ENCODE results near the gene ZNF335. TPM values are rescaled to one million over a fixed set of nuclear protein-coding genes. Genes with fewer than 3 reads are reported as not detected.

Gene ZNF335
- total and polyA plus RNA-seq, 2 of the 8 experiments (the other 6 are each of a cell fraction or from before 2014, with no cell fraction given) = 12.4 to 14.6 TPM

DNA sequence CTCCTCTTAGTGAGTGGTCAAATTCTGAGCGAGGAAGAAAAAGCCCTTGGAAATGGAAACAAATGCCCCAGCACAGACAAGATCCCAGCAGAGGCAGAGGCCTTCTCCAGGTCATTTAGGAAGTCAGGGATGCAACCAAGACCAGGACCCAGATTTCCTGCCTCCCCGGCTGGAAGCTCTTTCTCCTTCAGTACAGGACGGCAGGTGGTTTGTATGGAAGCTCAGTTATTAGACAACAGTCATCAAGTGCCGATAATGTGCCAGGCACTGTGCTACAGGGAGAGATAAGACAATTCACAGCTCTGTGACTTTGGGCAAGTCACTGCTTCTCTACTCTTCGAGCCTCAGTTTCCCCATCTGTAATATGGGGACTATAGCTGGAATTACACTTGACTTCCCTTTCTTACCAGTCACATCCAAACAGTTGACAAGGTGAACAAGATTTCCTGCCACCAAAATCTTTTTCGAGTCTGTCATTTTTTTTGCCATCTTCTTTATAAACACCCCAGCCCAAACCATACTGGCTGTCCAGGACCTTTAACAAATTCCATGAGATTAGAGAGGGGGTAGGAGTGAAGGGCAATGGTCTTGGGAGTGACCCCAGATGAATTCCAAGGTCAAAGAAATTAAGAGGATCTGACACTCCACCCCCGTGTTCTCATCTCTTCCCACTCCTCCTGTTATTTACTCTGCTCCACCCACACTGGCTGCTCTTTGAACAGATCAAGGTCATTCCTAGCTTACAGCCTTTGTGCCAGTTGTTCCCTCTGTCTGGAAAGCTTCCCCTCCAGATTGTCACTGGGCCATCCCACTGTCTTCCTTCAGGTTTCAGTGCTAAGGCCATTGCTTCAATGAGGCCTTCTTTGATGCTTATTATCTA is 42.8 kb upstream of the ZNF335 start:
- Histone ChIP-seq H2BK5ac (ENCODE audit: low read depth, low read length) (no peak overlapping the region), H3K27ac (ENCODE audit: low read depth, low read length) (no peak overlapping the region), H2BK120ac (replicated peaks; ENCODE audit: low read depth, low read length) (no peak overlapping the region), H4K8ac (ENCODE audit: extremely low read depth, insufficient read depth, low read length) (no peak overlapping the region), H4K5ac (ENCODE audit: insufficient read length, low read depth, low read length) (no peak overlapping the region), H3K23ac (ENCODE audit: insufficient read length) (no peak overlapping the region), H2AFZ (ENCODE audit: low read length) (no peak overlapping the region), H3K9me3 (ENCODE audit: insufficient read depth in 2 of 2, low read depth in 1 of 2, low read length in 1 of 2) (no peaks in the 10 kb centered on the region), H3K56ac (replicated peaks; ENCODE audit: insufficient read length, low read depth, low read length) (no peak overlapping the region), H3K79me1 (ENCODE audit: low read depth, low read length) (no peaks in the 10 kb centered on the region), H3K4me1 (replicated peaks in 1 of 4; ENCODE audit: control insufficient read depth in 3 of 4, insufficient read depth in 4 of 4, low read length in 3 of 4) (peaks cover 0 to 4% (median under 1%) of the 10 kb centered on the region in 4 experiments; a peak in 3 of 7 replicates), H3K18ac (ENCODE audit: extremely low read depth, low read length) (no peak overlapping the region), H3K79me2 (ENCODE audit: control insufficient read depth in 1 of 2, insufficient read depth in 2 of 2, low read length in 2 of 2) (no peaks in the 10 kb centered on the region), H3K4me2 (ENCODE audit: insufficient read depth in 1 of 2, low read depth in 2 of 2, low read length in 2 of 2) (peak overlapping the region; percentile 20 to 85), H2BK20ac (ENCODE audit: low read length) (no peak overlapping the region; the same call in 1 of the 2 replicates), H3K4ac (replicated peaks; ENCODE audit: insufficient read length, low read depth, low read length) (no peak overlapping the region), H3K27me3 (replicated peaks in 1 of 4; ENCODE audit: control insufficient read depth in 3 of 4, extremely low read depth in 1 of 4, insufficient read depth in 3 of 4, low read length in 3 of 4) (peaks cover 0 to 7% (median 5%) of the 10 kb centered on the region in 4 experiments; a peak in 4 of 7 replicates), H2BK12ac (ENCODE audit: low read depth, low read length) (peak overlapping the region; percentile 56; the same call in 1 of the 2 replicates), H3K23me2 (ENCODE audit: low read depth, low read length) (peaks cover 4% of the 10 kb centered on the region; the same call in 1 of the 2 replicates), H3K9ac (replicated peaks in 1 of 4; ENCODE audit: extremely low read depth in 1 of 4, low read depth in 3 of 4, low read length in 3 of 4) (no peak overlapping the region), H2AK5ac (ENCODE audit: low read depth, low read length) (no peak overlapping the region), H4K91ac (replicated peaks; ENCODE audit: insufficient read length, low read length) (no peak overlapping the region), H4K20me1 (replicated peaks in 1 of 2; ENCODE audit: control insufficient read depth in 1 of 2, insufficient read depth in 2 of 2, low read length in 2 of 2) (peaks cover 0 to 5% of the 10 kb centered on the region in 2 experiments), H3K36me3 (ENCODE audit: control insufficient read depth in 2 of 4, insufficient read depth in 4 of 4, low read length in 3 of 4) (no peaks in the 10 kb centered on the region), H3K4me3 (ENCODE audit: extremely low read depth in 1 of 4, insufficient read depth in 2 of 4, low read depth in 3 of 4, low read length in 4 of 4) (peak overlapping the region in 2 of 4 experiments; percentile 33 to 60; a peak in 3 of 8 replicates), H3K14ac (ENCODE audit: insufficient read length) (no peak overlapping the region), H2BK15ac (ENCODE audit: low read length) (0 out of 2 replicates have a peak overlapping the region, but pooled peaks have one; percentile 4)
- FAIRE-seq (no peak), DNase-seq (ENCODE audit: low read depth in 1 of 2, low spot score in 2 of 2) (no peak)
- ChIA-PET CTCF (ENCODE audit: partially characterized antibody) (interaction anchor here (0.5 to 5.0 kb wide), 42 partner anchors 9 to 401 kb away, joined by 3 to 156 read pairs (median 4); partner anchors contain the start of genes CD40, SLC12A5 and ZNF335), POLR2A (ENCODE audit: partially characterized antibody) (interaction anchor here (0.8 to 3.2 kb wide), 6 partner anchors 10 to 81 kb away, joined by 3 to 12 read pairs (median 4); partner anchors contain the start of gene PCIF1)
- WGBS, 2 experiments (ENCODE audit: extremely low coverage in 1 of 2, insufficient coverage in 1 of 2, insufficient read length in 1 of 2, insufficient replicate concordance in 2 of 2, low coverage in 1 of 2, low lambda C conversion rate in 2 of 2, missing lambda C conversion rate in 1 of 2) = 81% methylated on average over 7 of the region's 7 CpGs; no CpG with 5 or more reads in 1 of the 2 experiments
- TF ChIP-seq TEAD4 (IDR thresholded peaks at IDR 0.05; ENCODE audit: low read depth, low read length) (no peak), SP2 (IDR thresholded peaks at IDR 0.05; ENCODE audit: low read length) (no peak), SIN3A (conservative IDR thresholded peaks at IDR 0.05 in 1 of 2, IDR thresholded peaks at IDR 0.05 in 1 of 2; ENCODE audit: low read depth in 1 of 2, low read length in 2 of 2) (no peak), RAD21 (IDR thresholded peaks at IDR 0.05 in 1 of 2, conservative IDR thresholded peaks at IDR 0.05 in 1 of 2; ENCODE audit: low read depth in 2 of 2, low read length in 2 of 2) (no peak), CHD2 (IDR thresholded peaks at IDR 0.05; ENCODE audit: low read length) (no peak), SP1 (IDR thresholded peaks at IDR 0.05; ENCODE audit: low read depth, low read length) (no peak), TAF7 (optimal IDR thresholded peaks at IDR 0.05; ENCODE audit: borderline replicate concordance, low read depth, low read length) (no peak), BCL11A (IDR thresholded peaks at IDR 0.05; ENCODE audit: low read depth in 2 of 2, low read length in 2 of 2) (no peak), TCF12 (IDR thresholded peaks at IDR 0.05; ENCODE audit: low read depth, low read length) (no peak), KDM4A (IDR thresholded peaks at IDR 0.05; ENCODE audit: low read depth, low read length, severe bottlenecking) (no peak)

Data from H1 (cell line).